Adrenal gland (tissue), 12 donors: ENCODE results near the gene PDIA5. TPM values are rescaled to one million over a fixed set of nuclear protein-coding genes. Genes with fewer than 3 reads are reported as not detected.
A peak's percentile ranks its signal among the peaks of the same experiment; 100 is the strongest.

Source experiments
- DNase-seq, 7 donors: peaks; one replicate each; pipeline ENCODE4 v3.0.0-alpha.2; 2019 to 2020
- H3K27ac ChIP-seq, 5 donors: fragments of 200-600 bp; sonication (generic) in 4 of 5; 1 replicate in 3 of 5; 2 replicates in 2 of 5; pipeline versions ENCODE4 v1.5.1 to v1.8.0; 2016 to 2020; ENCODE audit warnings: mild to moderate bottlenecking in 1 of 5
- H3K27me3 ChIP-seq: fragments of 200-600 bp; 2 replicates; pipeline ENCODE4 v1.8.0; 2021
- H3K36me3 ChIP-seq, 2 donors: fragments of 200-600 bp; replicated peaks in 1 of 2; 1 replicate in 1 of 2; 2 replicates in 1 of 2; pipeline versions ENCODE4 v1.5.1 to v1.8.0; 2018 to 2022
- H3K4me1 ChIP-seq, 2 donors: fragments of 200-600 bp; replicated peaks in 1 of 2; 1 replicate in 1 of 2; 2 replicates in 1 of 2; pipeline versions ENCODE4 v1.5.1 to v1.8.0; 2018 to 2021
- H3K4me3 ChIP-seq, 4 donors: fragments of 200-600 bp; sonication (generic) in 3 of 4; one replicate each; pipeline ENCODE4 v1.5.1; 2016 to 2018
- H3K9me3 ChIP-seq, 3 donors: fragments of 200-600 bp; sonication (generic) in 1 of 3; replicated peaks in 1 of 3; 1 replicate in 2 of 3; 2 replicates in 1 of 3; pipeline versions ENCODE4 v1.5.1 to v1.8.0; 2016 to 2021
- CTCF ChIP-seq, 6 experiments: fragments of 450-650 bp in 4 of 6; fragments of 200-600 bp in 2 of 6; sonication (generic) in 1 of 6; IDR thresholded peaks; 1 replicate in 5 of 6; 2 replicates in 1 of 6; pipeline versions ENCODE4 v1.5.1 to v1.8.0; 2016 to 2021; ENCODE audit warnings: antibody characterized with exemption in 6 of 6, mild to moderate bottlenecking in 2 of 6, moderate library complexity in 1 of 6
- POLR2A ChIP-seq, 2 donors: fragments of 450-650 bp; IDR thresholded peaks; one replicate each; pipeline ENCODE4 v1.6.1; 2017; ENCODE audit warnings: antibody characterized with exemption in 2 of 2, mild to moderate bottlenecking in 2 of 2, moderate library complexity in 1 of 2
- WGBS, 4 donors: extraction: QIAGEN DNeasy Blood & Tissue Kit in 2 of 4; methylation state at CpG; one replicate each; pipeline versions ENCODE4 v1.1.5 to v1.1.7; 2013 to 2017; 5-methylcytosine and 5-hydroxymethylcytosine counted together
- intact Hi-C, 2 donors: fragments of 100-400 bp; cut with DNase I; formaldehyde crosslinking; loops; one replicate each; pipeline versions ENCODE4 v1.14.1 to v1.15.0; 2022 to 2023
- polyA plus RNA-seq, 3 donors: library from polyadenylated mRNA; stranded (reverse); fragments of 200-250 nt in 2 of 3; fragments of 350-450 nt in 1 of 3; fragmentation: Illumina TruSeq in 1 of 3; extraction: RNeasy Lipid Tissue Mini Kit (QIAGEN cat#74804) in 1 of 3; gene quantifications; one replicate each; pipeline ENCODE4 v1.2.3, GENCODE V29; 2013 to 2014
- total RNA-seq, 9 donors: library from RNA; depleted of rRNA in 4 of 9; stranded (reverse); fragments of >200 nt in 4 of 9; fragments of 120-200 nt in 1 of 9; fragmentation: NEBNext Ultra II Directional in 1 of 9; extraction: Animal tissue kit (Norgen Biotek cat#: 25700) in 1 of 9; gene quantifications; one replicate each; pipeline versions ENCODE4 v1.1.0 to v1.2.4, GENCODE V29; 2013 to 2023
- donor health status: healthy with polysubstance abuse.
- donor health status: Bipolar disorder and iron deficiency.
- donor health status: DM: yes; HTN: yes; CAD: no.
- donor health status: DM: no; HTN: no; CAD: no.
- donor health status: DM: no; HTN: no; CAD: no.
- donor health status: DM: yes; HTN: yes; CAD: no.

The PDIA5 gene
- total and polyA plus RNA-seq, 12 donors, result 18.9 to 88.9 (median 50.9) TPM

- H3K9me3 ChIP-seq, result no peaks in the 10 kb centered on the region
- TF ChIP-seq POLR2A (IDR thresholded peaks at IDR 0.05), result no peak
- TF ChIP-seq CTCF (IDR thresholded peaks at IDR 0.05), result no peak
- intact Hi-C loops, result no loop called here
- peaks cover 4 to 12% of the 10 kb centered on the region in 2 donors for H3K4me1 ChIP-seq
- H3K4me3 ChIP-seq, result no peak overlapping the region
- DNase-seq, result peak in 5 of 7 donors; percentile 28 to 65 (median 61)
- WGBS, 4 donors, result 56 to 72% (median 64%) methylated on average over 9 of the region's 9 CpGs
- H3K36me3 ChIP-seq, result peaks cover 0 to 64% of the 10 kb centered on the region in 2 donors
- H3K27ac ChIP-seq, result peak overlapping the region in 1 of 5 donors; percentile 17
- H3K27me3 ChIP-seq, result no peaks in the 10 kb centered on the region
Observed at GRCh38 chr3:123159926-123160635, 93.3 kb downstream of the PDIA5 start.

GRCh38 chr3:123161167-123161566 is 94.3 kb downstream of the PDIA5 start:
- peaks cover 0 to 55% of the 10 kb centered on the region in 2 donors for H3K36me3 ChIP-seq
- WGBS, 4 donors, result 97 to 100% (median 97%) methylated on average over 3 to 7 of the region's 7 CpGs

GRCh38 chr3:123163141-123163540 is 96.3 kb downstream of the PDIA5 start:
- H3K36me3 ChIP-seq, result peaks cover 0 to 39% of the 10 kb centered on the region in 2 donors
- 81 to 92% (median 90%) methylated on average over 3 to 4 of the region's 4 CpGs for WGBS, 4 donors
- intact Hi-C loops, result no loop called here

More at GRCh38 chr3:123161167-123161566, 94.3 kb downstream of the PDIA5 start:
- no peaks in the 10 kb centered on the region for H3K27me3 ChIP-seq
- intact Hi-C loops, result no loop called here
- peak in 2 of 7 donors; percentile 17 to 48 for DNase-seq
- peaks cover 4 to 11% of the 10 kb centered on the region in 2 donors for H3K4me1 ChIP-seq
- H3K27ac ChIP-seq, result no peak overlapping the region
- H3K4me3 ChIP-seq, result no peak overlapping the region
- no peaks in the 10 kb centered on the region for H3K9me3 ChIP-seq
- no peak for TF ChIP-seq POLR2A (IDR thresholded peaks at IDR 0.05)
- no peak for TF ChIP-seq CTCF (IDR thresholded peaks at IDR 0.05)

GRCh38 chr3:123165163-123165562 is 98.3 kb downstream of the PDIA5 start:
- Histone ChIP-seq H3K4me1 (no peaks in the 10 kb centered on the region), H3K9me3 (no peaks in the 10 kb centered on the region), H3K27me3 (no peaks in the 10 kb centered on the region), H3K36me3 (peaks cover 0 to 31% of the 10 kb centered on the region in 2 donors), H3K4me3 (no peak overlapping the region), H3K27ac (no peak overlapping the region)
- DNase-seq, result no peak
- TF ChIP-seq POLR2A (IDR thresholded peaks at IDR 0.05), result no peak
- TF ChIP-seq CTCF (IDR thresholded peaks at IDR 0.05), result no peak
- intact Hi-C loops, result no loop called here
- WGBS, 4 donors, result 92 to 100% (median 96%) methylated on average over 1 of the region's 1 CpG

More at GRCh38 chr3:123163141-123163540, 96.3 kb downstream of the PDIA5 start:
- H3K27ac ChIP-seq, result no peak overlapping the region
- no peaks in the 10 kb centered on the region for H3K27me3 ChIP-seq
- peaks cover 4 to 11% of the 10 kb centered on the region in 2 donors for H3K4me1 ChIP-seq
- H3K9me3 ChIP-seq, result no peaks in the 10 kb centered on the region
- no peak overlapping the region for H3K4me3 ChIP-seq
- peak in 2 of 7 donors; percentile 20 to 43 for DNase-seq
- TF ChIP-seq CTCF (IDR thresholded peaks at IDR 0.05) (no peak), POLR2A (IDR thresholded peaks at IDR 0.05) (no peak)
